ENCODE data around the gene NKAIN2. TPM values are rescaled to one million over a fixed set of nuclear protein-coding genes. Genes with fewer than 3 reads are reported as not detected.
"Not testable (repeated sequence)": the region's sequence is repeated elsewhere in the genome, so short reads cannot be mapped to it uniquely, and the experiment has no call there.

The NKAIN2 gene
- total RNA-seq, 1 experiment from 2014 or later: 2.7 TPM

GRCh38 chr6:124560873-124561567 lies 757.4 kb downstream of the NKAIN2 start:
- no peaks in the 10 kb centered on the region for H3K36me3 Mint-ChIP-seq (ENCODE audit: insufficient read depth, unreplicated experiment)
- BruUV-seq (replicated peaks): no TSS peak
- H3K4me1 Mint-ChIP-seq (ENCODE audit: insufficient read depth, unreplicated experiment): no peaks in the 10 kb centered on the region
- no peak overlapping the region for H3K27ac Mint-ChIP-seq (ENCODE audit: low read depth, unreplicated experiment)
- no peaks in the 10 kb centered on the region for H3K9me3 Mint-ChIP-seq (ENCODE audit: unreplicated experiment)
- H3K4me3 Mint-ChIP-seq (ENCODE audit: unreplicated experiment): no peak overlapping the region
- intact Hi-C loops (cut with micrococcal nuclease): no loop called here
- H3K27me3 Mint-ChIP-seq (ENCODE audit: insufficient read depth, unreplicated experiment): no peaks in the 10 kb centered on the region
- DNase-seq (ENCODE audit: unreplicated experiment): no peak
- ChIA-PET POLR2A (no interaction called here), CTCF (no interaction called here)
- TF ChIP-seq, protein P1, sequence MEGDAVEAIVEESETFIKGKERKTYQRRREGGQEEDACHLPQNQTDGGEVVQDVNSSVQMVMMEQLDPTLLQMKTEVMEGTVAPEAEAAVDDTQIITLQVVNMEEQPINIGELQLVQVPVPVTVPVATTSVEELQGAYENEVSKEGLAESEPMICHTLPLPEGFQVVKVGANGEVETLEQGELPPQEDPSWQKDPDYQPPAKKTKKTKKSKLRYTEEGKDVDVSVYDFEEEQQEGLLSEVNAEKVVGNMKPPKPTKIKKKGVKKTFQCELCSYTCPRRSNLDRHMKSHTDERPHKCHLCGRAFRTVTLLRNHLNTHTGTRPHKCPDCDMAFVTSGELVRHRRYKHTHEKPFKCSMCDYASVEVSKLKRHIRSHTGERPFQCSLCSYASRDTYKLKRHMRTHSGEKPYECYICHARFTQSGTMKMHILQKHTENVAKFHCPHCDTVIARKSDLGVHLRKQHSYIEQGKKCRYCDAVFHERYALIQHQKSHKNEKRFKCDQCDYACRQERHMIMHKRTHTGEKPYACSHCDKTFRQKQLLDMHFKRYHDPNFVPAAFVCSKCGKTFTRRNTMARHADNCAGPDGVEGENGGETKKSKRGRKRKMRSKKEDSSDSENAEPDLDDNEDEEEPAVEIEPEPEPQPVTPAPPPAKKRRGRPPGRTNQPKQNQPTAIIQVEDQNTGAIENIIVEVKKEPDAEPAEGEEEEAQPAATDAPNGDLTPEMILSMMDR (IDR thresholded peaks at IDR 0.05; ENCODE audit: unreplicated experiment): no peak

GRCh38 chr6:124561635-124562130 lies 758.0 kb downstream of the NKAIN2 start:
- TF ChIP-seq, protein P1 (IDR thresholded peaks at IDR 0.05; ENCODE audit: unreplicated experiment): no peak
- no peak for DNase-seq (ENCODE audit: unreplicated experiment)
- intact Hi-C loops (cut with micrococcal nuclease): no loop called here
- BruUV-seq (replicated peaks): no TSS peak
- no peak overlapping the region for H3K27ac Mint-ChIP-seq (ENCODE audit: low read depth, unreplicated experiment)
- H3K9me3 Mint-ChIP-seq (ENCODE audit: unreplicated experiment): no peaks in the 10 kb centered on the region
- ChIA-PET CTCF (no interaction called here), POLR2A (no interaction called here)
- H3K36me3 Mint-ChIP-seq (ENCODE audit: insufficient read depth, unreplicated experiment): no peaks in the 10 kb centered on the region
- no peaks in the 10 kb centered on the region for H3K27me3 Mint-ChIP-seq (ENCODE audit: insufficient read depth, unreplicated experiment)
- no peaks in the 10 kb centered on the region for H3K4me1 Mint-ChIP-seq (ENCODE audit: insufficient read depth, unreplicated experiment)
- H3K4me3 Mint-ChIP-seq (ENCODE audit: unreplicated experiment): no peak overlapping the region

DNA sequence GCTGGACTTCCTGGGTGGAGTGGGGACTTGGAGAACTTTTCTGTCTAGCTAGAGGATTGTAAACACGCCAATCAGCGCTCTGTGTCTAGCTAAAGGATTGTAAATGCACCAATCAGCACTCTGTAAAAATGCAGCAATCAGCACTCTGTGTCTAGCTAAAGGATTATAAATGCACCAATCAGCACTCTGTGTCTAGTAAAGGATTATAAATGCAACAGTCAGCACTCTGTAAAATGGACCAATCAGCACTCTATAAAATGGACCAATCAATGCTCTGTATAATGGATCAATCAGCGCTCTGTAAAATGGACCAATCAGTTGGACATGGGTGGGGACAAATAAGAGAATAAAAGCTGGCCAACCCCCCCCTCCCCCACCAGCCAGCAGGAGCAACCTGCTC lies 760.5 kb downstream of the NKAIN2 start:
- H3K9me3 Mint-ChIP-seq (ENCODE audit: unreplicated experiment); H3K27me3 Mint-ChIP-seq (ENCODE audit: insufficient read depth, unreplicated experiment); intact Hi-C loops (cut with micrococcal nuclease); BruUV-seq (replicated peaks); POLR2A ChIA-PET; H3K4me3 Mint-ChIP-seq (ENCODE audit: unreplicated experiment); DNase-seq (ENCODE audit: unreplicated experiment); H3K27ac Mint-ChIP-seq (ENCODE audit: low read depth, unreplicated experiment); H3K4me1 Mint-ChIP-seq (ENCODE audit: insufficient read depth, unreplicated experiment); H3K36me3 Mint-ChIP-seq (ENCODE audit: insufficient read depth, unreplicated experiment): not testable (repeated sequence)
- CTCF ChIA-PET: interaction anchor here (0.6 to 1.2 kb wide), 3 partner anchors 10 to 61 kb away, joined by 3 to 4 read pairs (median 4); no protein-coding TSS in a partner anchor

- no peak overlapping the region for H3K4me3 Mint-ChIP-seq (ENCODE audit: unreplicated experiment)
- no TSS peak for BruUV-seq (replicated peaks)
- H3K9me3 Mint-ChIP-seq (ENCODE audit: unreplicated experiment): peaks cover 12% of the 10 kb centered on the region
- H3K27ac Mint-ChIP-seq (ENCODE audit: low read depth, unreplicated experiment): no peak overlapping the region
- DNase-seq (ENCODE audit: unreplicated experiment): no peak
- CTCF ChIA-PET: interaction anchor here (0.6 kb wide), 1 partner anchor 138 kb away, joined by 4 read pairs; no protein-coding TSS in a partner anchor
- intact Hi-C loops (cut with micrococcal nuclease): no loop called here
- no peaks in the 10 kb centered on the region for H3K4me1 Mint-ChIP-seq (ENCODE audit: insufficient read depth, unreplicated experiment)
- H3K27me3 Mint-ChIP-seq (ENCODE audit: insufficient read depth, unreplicated experiment): no peaks in the 10 kb centered on the region
- no peaks in the 10 kb centered on the region for H3K36me3 Mint-ChIP-seq (ENCODE audit: insufficient read depth, unreplicated experiment)
- TF ChIP-seq, protein P1 (IDR thresholded peaks at IDR 0.05; ENCODE audit: unreplicated experiment): no peak
- POLR2A ChIA-PET: interaction anchor here (0.6 kb wide), 1 partner anchor 217 kb away, joined by 3 read pairs; no protein-coding TSS in a partner anchor
Observed at GRCh38 chr6:124567401-124567800, 763.7 kb downstream of the NKAIN2 start.
